Measurements from ENCODE around the gene HABP2.

HABP2 gene

GRCh38 chr10:113527211-113527906, 25.5 kb upstream of the HABP2 start:
- DNase-seq, result no peak

GRCh38 chr10:113528876-113529275, 24.0 kb upstream of the HABP2 start:
- no peak for DNase-seq

DNA sequence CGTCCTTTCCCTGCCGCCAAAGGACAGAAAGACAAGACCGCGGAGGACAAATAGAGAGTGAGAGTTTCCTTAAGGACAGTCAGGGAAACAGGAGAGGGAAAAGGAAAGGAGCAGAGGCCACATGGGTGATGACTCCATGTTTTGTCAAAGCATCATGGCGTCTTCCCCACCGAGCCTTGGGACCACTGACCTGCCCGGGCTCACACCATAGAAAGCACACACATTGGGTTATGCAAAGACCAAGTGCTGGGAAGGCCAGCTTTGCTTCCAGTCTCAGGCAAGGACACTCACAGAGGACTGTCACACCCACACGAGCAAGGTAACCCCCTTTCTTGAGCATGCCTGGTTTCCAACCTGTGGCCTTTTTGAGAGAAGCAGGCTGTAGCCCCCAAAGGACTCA, 23.3 kb upstream of the HABP2 start:
- DNase-seq, result no peak

DNA sequence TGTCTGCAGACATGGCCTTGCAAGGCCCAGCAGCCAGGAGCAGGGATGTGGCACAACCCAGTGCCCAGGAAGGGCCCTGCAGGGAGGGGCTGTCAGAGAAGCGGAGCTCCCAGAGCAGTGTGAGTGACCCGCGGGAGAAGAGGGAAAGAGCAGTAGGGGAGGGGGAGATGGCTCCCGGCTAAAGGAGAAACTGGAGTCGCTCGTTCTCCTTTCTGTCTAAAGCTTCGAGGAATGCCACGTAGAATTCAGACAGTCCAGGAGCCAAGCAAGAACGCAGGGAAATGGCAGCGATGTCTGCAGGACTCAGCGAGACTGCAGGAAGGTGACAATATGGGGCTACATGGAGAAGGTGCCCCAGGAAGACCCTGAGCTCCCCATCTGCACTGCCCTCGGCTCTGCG, 22.4 kb upstream of the HABP2 start:
- DNase-seq, result no peak

DNA sequence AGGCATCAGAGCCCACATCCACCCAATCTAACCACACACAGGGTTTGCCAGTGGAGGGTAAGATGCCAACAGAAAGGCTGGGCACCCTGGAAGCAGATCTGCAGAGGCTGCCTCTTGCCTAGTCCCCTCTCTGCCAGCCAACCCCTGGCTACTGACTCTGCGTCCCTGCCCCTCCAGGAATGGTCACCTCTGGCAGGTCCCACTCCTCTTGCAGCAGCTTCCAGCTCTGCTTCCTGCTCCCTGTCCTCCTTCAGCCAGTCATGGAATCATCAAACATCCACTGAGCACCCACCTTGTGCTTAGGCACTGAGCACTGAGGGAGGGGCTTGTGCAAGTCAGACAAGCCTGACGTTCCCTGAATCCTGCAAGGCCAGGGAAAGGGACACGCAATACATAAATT, 20.1 kb upstream of the HABP2 start:
- DNase-seq, result no peak

DNA sequence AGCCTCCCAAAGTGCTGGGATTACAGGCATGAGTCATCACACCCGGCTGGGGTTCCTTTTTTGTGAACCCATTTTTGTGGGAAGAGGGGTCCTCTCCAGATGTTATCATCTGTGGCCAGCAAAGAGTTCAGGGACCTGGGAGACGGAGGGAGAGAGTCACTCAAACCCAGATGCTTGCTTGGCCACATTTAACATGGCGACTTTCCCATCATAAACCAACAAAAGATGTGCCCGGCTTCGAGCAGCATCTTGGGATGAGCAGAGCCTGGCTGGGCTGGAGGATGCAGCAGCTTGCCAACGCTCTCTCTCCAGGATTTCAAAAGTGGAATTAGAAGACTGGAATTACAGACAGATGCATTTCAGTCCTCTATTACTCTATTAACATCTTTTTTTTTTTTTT, 19.1 kb upstream of the HABP2 start:
- DNase-seq, result no peak

- DNase-seq, result no peak
These were observed 18.4 kb upstream of the HABP2 start for GRCh38 chr10:113534423-113534822.

- no peak for DNase-seq
These were observed 15.2 kb upstream of the HABP2 start for GRCh38 chr10:113537672-113538071.

GRCh38 chr10:113538151-113538550, 14.7 kb upstream of the HABP2 start:
- no peak for DNase-seq

- DNase-seq, result no peak
These were observed 13.1 kb upstream of the HABP2 start for GRCh38 chr10:113539789-113540188.

DNA sequence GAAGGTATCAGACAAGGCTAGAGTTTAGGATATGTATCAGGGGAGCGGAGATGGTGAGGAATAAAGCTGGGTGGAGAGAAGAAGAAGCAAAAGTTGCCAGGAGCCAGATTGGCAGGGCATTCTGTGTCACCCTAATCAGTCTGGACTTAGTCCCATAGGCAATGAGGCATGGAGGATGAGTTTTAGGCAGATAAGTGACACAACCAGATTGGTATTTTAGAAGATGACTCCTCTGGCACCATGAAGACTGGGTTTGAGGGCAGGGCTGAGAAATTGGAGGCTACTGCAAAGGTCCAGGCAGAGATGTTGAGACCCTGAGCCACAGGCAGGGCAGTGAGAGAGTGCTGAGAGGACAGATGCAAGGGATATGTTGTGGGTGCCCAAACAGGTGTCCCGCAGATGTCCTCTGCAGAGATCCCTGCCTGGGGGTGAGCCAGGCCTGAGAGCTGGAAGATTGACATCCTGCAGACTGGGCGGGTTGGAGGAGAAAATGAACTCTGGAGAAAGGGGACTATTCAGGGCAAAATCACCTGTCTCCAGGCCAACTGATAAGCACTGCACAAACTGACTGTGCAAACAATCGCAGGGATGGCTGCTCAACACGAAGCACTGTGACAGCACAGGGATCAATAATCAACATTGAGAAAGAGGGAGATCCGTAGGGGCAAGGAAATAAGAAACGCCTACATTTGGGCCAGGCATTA, 11.9 kb upstream of the HABP2 start:
- no peak for DNase-seq

- no peak for DNase-seq
These were observed 11.3 kb upstream of the HABP2 start for GRCh38 chr10:113541549-113541927.

DNA sequence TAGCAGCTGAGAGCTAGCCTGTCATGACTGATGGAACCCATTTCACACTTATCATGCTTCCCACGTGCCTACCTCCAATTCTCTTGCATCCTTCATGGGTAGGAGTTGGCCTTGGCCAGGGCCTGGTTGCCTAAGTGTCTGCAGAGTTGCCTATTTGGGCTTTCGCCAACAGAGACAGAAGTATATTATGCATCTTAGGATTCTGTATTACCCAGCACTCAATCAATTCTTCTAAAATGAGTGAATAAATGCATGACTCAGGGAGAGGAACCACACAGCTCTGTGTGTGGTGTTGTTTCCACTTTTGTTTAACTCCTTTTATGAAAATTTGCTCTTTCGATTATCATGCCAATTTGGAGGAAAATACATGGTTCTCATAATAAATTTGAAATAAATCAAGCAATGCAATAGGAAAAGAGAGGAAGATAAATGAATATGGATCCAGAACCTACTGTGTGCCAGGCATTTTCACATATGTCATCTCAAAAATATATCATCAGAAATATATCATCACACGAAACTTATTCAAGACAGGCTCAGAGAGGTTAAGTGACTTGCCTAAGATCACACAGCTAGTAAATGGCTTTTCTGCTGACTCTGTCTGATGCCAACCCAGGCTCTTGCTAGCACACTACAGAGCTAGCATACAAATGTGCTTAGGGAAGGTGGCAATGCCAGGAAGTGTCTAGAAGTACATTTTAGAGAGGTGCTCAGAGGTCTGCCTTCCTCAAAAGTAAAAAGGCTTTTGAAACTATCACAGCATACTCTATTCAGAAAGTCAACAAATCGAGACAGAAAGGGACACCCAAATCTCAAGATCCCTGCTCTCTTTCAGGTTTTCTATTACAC, 9.5 kb upstream of the HABP2 start:
- DNase-seq, result no peak

DNA sequence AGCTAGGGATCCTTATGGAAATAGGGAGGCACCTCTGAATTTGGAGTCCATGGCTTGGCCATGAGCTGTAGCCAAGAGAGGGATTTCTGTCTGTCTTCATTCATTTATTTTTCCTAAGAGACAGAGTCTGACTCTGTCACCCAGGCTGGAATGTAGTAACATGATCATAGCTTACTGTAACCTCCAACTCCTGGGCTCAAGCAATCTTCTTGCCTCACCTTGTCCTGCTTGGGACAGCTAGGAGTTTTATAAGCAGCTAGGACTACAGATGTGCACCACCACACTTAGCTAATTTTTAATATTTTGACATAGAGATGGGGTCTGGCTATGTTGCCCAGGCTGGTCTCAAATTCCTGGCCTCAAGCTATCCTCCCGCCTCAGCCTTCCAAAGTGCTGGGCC, 8.5 kb upstream of the HABP2 start:
- DNase-seq, result no peak

- no peak for DNase-seq
These were observed 5.4 kb upstream of the HABP2 start for GRCh38 chr10:113547426-113547825.

GRCh38 chr10:113549856-113550255, 3.0 kb upstream of the HABP2 start:
- no peak for DNase-seq

DNA sequence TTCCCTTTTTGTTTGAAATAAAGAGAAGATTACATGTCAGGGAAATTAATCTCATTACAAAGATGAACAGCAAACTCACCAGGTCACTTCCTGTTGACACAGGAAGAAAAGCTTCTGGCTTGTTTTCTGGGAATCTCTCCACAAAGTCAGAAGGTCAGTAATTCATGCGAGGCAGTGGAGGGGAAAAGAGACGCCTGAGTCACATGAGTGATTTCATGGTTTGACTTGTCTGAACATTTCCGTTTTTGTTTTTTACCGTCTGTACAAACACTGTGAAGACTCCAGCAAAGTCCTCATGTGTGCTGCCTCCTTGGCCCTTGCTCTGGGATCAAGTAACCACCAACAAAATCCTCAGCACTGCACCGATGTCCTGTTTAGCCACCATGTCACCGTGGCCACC, 2.5 kb upstream of the HABP2 start:
- DNase-seq, result no peak

DNA sequence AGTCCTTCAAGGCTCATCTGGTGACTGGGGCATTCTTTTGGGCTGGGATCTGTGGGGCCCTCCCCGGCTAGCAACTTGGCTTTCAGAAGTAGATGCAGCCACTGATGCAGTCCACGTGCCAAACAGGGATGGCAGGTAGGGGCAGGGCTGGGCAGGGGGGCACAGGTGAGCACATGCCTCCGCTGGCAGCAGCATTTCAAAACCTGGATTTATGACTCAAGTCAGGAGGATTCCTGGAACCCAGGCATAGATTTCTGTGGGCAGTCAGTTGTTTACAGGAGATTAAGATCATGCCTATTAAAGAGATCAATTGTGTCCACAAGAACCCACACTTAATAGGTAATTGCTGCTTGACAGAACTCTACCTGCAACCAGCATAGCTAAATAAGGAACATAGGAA, 839 bp upstream of the HABP2 start:
- no peak for DNase-seq

GRCh38 chr10:113553149-113553548, 296 bp downstream of the HABP2 start:
- DNase-seq, result no peak

- DNase-seq, result no peak
These were observed 1.4 kb downstream of the HABP2 start for GRCh38 chr10:113554214-113554613.

DNA sequence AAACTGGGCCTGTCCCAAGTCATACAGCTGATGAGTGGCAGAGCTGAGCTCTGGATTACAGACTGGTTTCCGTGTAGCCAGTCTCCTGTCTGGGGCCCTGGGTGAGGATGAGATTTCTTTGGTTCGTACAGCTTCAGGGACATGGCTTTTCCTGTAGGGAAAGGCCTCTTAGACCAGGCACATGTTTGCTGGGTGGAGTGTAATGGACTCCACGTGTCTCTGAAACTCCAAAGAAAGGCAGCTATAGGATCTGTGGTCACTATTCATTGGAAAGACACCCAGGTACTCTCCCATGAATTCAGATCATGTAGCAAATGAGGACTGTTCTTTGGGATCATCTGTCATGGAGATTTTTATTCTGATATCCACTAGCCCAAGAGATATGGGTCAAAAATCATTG, 2.4 kb downstream of the HABP2 start:
- DNase-seq, result no peak

DNA sequence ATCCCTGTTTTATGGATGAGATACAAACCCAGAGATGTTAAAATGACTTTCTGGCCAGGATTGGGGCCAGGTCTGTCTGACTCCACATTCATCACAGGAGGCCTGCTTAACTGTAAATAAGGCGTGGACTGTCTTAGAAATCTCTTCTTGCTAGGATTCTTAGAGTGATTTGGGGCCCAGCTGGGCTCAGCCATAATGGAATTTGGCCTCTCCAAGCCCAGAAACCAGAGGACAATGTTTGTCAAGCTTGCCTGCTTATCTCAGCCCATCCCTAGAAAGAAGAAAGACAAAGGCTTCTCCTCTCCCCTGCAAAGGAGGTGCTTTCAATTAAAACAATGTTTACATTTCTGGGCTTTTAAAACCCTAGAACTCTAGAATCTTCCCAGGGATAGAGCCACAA, 2.9 kb downstream of the HABP2 start:
- DNase-seq, result no peak

- no peak for DNase-seq
These were observed 4.6 kb downstream of the HABP2 start for GRCh38 chr10:113557424-113557862.

- DNase-seq, result no peak
These were observed 5.1 kb downstream of the HABP2 start for GRCh38 chr10:113557903-113558321.

Measured in hippocampal formation (tissue), 2 donors.